Body of pancreas (tissue), 4 donors: ENCODE results near the gene SP2. TPM values are rescaled to one million over a fixed set of nuclear protein-coding genes. Genes with fewer than 3 reads are reported as not detected.

Source experiments
- ATAC-seq: fragments of 150-250 bp; one replicate; pipeline ENCODE4 v1.9.1; 2016
- DNase-seq, 4 donors: peaks; one replicate each; pipeline ENCODE4 v3.0.0-alpha.2; 2019
- H3K27ac ChIP-seq, 4 donors: fragments of 200-600 bp; sonication (generic); 1 replicate in 3 of 4; 2 replicates in 1 of 4; pipeline versions ENCODE4 v1.5.1 to v1.6.1; 2016 to 2019; ENCODE audit warnings: mild to moderate bottlenecking in 1 of 4, mixed read lengths in 1 of 4, moderate library complexity in 1 of 4
- H3K27me3 ChIP-seq, 2 donors: fragments of 200-600 bp; sonication (generic); one replicate each; pipeline ENCODE4 v1.6.0; 2016; ENCODE audit warnings: mild to moderate bottlenecking in 1 of 2
- H3K36me3 ChIP-seq, 2 donors: fragments of 200-600 bp; sonication (generic); replicated peaks in 1 of 2; 2 replicates each; pipeline ENCODE4 v1.5.1; 2016; ENCODE audit warnings: low read depth in 2 of 2; ENCODE audit not compliant: insufficient read depth in 1 of 2
- H3K4me1 ChIP-seq: fragments of 200-600 bp; sonication (generic); one replicate; pipeline ENCODE4 v1.6.0; 2016
- H3K4me3 ChIP-seq, 2 donors: fragments of 200-600 bp; sonication (generic); 1 replicate in 1 of 2; 2 replicates in 1 of 2; pipeline ENCODE4 v1.5.1; 2016 to 2019
- H3K9me3 ChIP-seq, 3 donors: fragments of 200-600 bp; sonication (generic); 1 replicate in 2 of 3; 2 replicates in 1 of 3; pipeline ENCODE4 v1.5.1; 2016
- CTCF ChIP-seq, 7 experiments: fragments of 450-650 bp in 4 of 7; fragments of 200-600 bp in 3 of 7; sonication (generic) in 3 of 7; IDR thresholded peaks; one replicate each; pipeline ENCODE4 v1.5.1; 2016 to 2019; ENCODE audit warnings: antibody characterized with exemption in 7 of 7
- POLR2A ChIP-seq, 3 donors: fragments of 450-650 bp; IDR thresholded peaks; one replicate each; pipeline ENCODE4 v1.6.1; 2016; ENCODE audit warnings: antibody characterized with exemption in 3 of 3, mild to moderate bottlenecking in 2 of 3
- WGBS, 2 donors: methylation state at CpG; one replicate each; pipeline ENCODE4 v1.1.5; 2017; 5-methylcytosine and 5-hydroxymethylcytosine counted together
- intact Hi-C: fragments of 100-400 bp; cut with DNase I; formaldehyde crosslinking; loops from one replicate; pipeline ENCODE4 v1.15.1; 2023
- total RNA-seq, 2 donors: library from RNA; depleted of rRNA; stranded (reverse); fragments of >200 nt; gene quantifications; one replicate each; pipeline ENCODE4 v1.1.0, GENCODE V29; 2016

Gene SP2
- total RNA-seq, 2 donors from 2014 or later = 4.7 to 6.3 TPM

- no peak for ATAC-seq
- Histone ChIP-seq H3K27ac (no peak overlapping the region), H3K4me1 (no peaks in the 10 kb centered on the region), H3K4me3 (no peak overlapping the region), H3K9me3 (no peaks in the 10 kb centered on the region), H3K36me3 (no peaks in the 10 kb centered on the region), H3K27me3 (no peaks in the 10 kb centered on the region)
- TF ChIP-seq POLR2A (IDR thresholded peaks at IDR 0.05) (no peak), CTCF (IDR thresholded peaks at IDR 0.05) (no peak)
- DNase-seq = no peak
- 65 to 70% methylated on average over 7 of the region's 7 CpGs for WGBS, 2 donors
- intact Hi-C loops = no loop called here
Measured at GRCh38 chr17:47862621-47863440, 33.2 kb upstream of the SP2 start.

- no peaks in the 10 kb centered on the region for H3K27me3 ChIP-seq
Measured at GRCh38 chr17:47864791-47865216, 31.2 kb upstream of the SP2 start.

GRCh38 chr17:47866941-47867340 is 29.1 kb upstream of the SP2 start:
- TF ChIP-seq POLR2A (IDR thresholded peaks at IDR 0.05) (no peak), CTCF (IDR thresholded peaks at IDR 0.05) (no peak)
- H3K27me3 ChIP-seq = peaks cover 3 to 4% of the 10 kb centered on the region in 2 donors
- intact Hi-C loops = no loop called here
- no peaks in the 10 kb centered on the region for H3K4me1 ChIP-seq
- WGBS, 2 donors = 54 to 58% methylated on average over 19 to 20 of the region's 20 CpGs
- H3K27ac ChIP-seq = no peak overlapping the region
- no peaks in the 10 kb centered on the region for H3K9me3 ChIP-seq
- H3K36me3 ChIP-seq = no peaks in the 10 kb centered on the region
- ATAC-seq = no peak
- H3K4me3 ChIP-seq = no peak overlapping the region
- no peak for DNase-seq

More at GRCh38 chr17:47864791-47865216, 31.2 kb upstream of the SP2 start:
- DNase-seq (no peak), ATAC-seq (no peak)
- no peak for TF ChIP-seq POLR2A (IDR thresholded peaks at IDR 0.05)
- Histone ChIP-seq H3K4me1 (no peaks in the 10 kb centered on the region), H3K36me3 (no peaks in the 10 kb centered on the region), H3K4me3 (no peak overlapping the region), H3K9me3 (no peaks in the 10 kb centered on the region), H3K27ac (no peak overlapping the region)
- intact Hi-C loops = no loop called here
- 53 to 56% methylated on average over 7 of the region's 7 CpGs for WGBS, 2 donors

- Histone ChIP-seq H3K4me3 (no peak overlapping the region), H3K9me3 (no peaks in the 10 kb centered on the region), H3K4me1 (no peaks in the 10 kb centered on the region), H3K36me3 (no peaks in the 10 kb centered on the region), H3K27me3 (peaks cover 3 to 13% of the 10 kb centered on the region in 2 donors), H3K27ac (no peak overlapping the region)
- intact Hi-C loops = no loop called here
- no peak for DNase-seq
- TF ChIP-seq POLR2A (IDR thresholded peaks at IDR 0.05) = no peak
- TF ChIP-seq CTCF (IDR thresholded peaks at IDR 0.05) = no peak
- no peak for ATAC-seq
- WGBS, 2 donors = 70 to 80% methylated on average over 9 to 11 of the region's 11 CpGs
Measured at GRCh38 chr17:47867813-47868533, 28.1 kb upstream of the SP2 start.

GRCh38 chr17:47869114-47869513 is 26.9 kb upstream of the SP2 start:
- no peak overlapping the region for H3K4me3 ChIP-seq
- TF ChIP-seq CTCF (IDR thresholded peaks at IDR 0.05) (no peak), POLR2A (IDR thresholded peaks at IDR 0.05) (no peak)
- WGBS, 2 donors = 10 to 18% methylated on average over 2 of the region's 2 CpGs
- ATAC-seq = no peak
- H3K9me3 ChIP-seq = no peaks in the 10 kb centered on the region
- no peaks in the 10 kb centered on the region for H3K36me3 ChIP-seq
- no peak overlapping the region for H3K27ac ChIP-seq
- no peak for DNase-seq
- peaks cover 3 to 13% of the 10 kb centered on the region in 2 donors for H3K27me3 ChIP-seq
- no peaks in the 10 kb centered on the region for H3K4me1 ChIP-seq
- intact Hi-C loops = no loop called here
